Thyroid gland (tissue), 4 donors: ENCODE measurements around the gene SPTBN2.

Experiments
- POLR2A ChIP-seq, 2 donors: fragments of 450-650 bp; IDR thresholded peaks; one replicate each; pipeline ENCODE4 v1.6.1; 2017; ENCODE audit warnings: antibody characterized with exemption in 2 of 2, mild to moderate bottlenecking in 2 of 2, moderate library complexity in 1 of 2
- TF ChIP-seq, protein P1 (sequence below), 6 experiments: fragments of 200-600 bp in 3 of 6; fragments of 450-650 bp in 3 of 6; sonication (generic) in 3 of 6; IDR thresholded peaks; one replicate each; pipeline ENCODE4 v1.5.1; 2016 to 2019; ENCODE audit warnings: antibody characterized with exemption in 6 of 6, mild to moderate bottlenecking in 2 of 6, inconsistent platforms in 1 of 6, moderate library complexity in 1 of 6

DNA sequence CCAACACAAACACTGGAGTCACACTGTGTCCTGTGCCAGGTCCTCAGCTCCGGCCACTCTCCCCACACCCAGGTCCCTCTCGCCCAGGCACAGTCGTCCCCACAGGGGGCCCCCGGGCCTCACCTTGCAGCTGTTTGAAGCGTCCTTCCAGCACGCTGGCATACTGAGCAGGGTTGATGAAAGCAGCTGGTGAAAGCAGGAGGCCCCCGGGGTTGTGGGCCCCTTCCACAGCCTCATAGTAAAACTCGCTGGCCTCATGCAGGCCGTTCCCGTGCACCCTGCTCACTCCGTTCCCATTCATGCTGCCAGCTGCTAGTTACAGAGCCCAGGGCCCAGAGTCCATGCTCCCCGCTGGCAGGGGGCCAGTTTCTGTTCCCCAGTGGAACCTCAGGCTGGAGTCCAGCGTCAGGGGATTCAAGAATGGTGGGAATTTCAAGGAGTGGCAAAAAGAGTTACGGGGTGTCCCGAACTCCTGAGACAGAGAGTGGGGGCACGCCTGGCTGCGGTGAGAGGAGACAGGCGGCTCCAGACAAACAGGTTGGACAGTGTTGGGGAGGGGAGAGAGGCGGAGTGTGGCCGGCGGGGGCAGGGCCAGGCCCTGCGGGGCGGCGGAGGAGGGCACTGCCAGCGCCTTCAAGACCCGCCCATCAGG is 10.6 kb downstream of the SPTBN2 start:
- TF ChIP-seq, protein P1, sequence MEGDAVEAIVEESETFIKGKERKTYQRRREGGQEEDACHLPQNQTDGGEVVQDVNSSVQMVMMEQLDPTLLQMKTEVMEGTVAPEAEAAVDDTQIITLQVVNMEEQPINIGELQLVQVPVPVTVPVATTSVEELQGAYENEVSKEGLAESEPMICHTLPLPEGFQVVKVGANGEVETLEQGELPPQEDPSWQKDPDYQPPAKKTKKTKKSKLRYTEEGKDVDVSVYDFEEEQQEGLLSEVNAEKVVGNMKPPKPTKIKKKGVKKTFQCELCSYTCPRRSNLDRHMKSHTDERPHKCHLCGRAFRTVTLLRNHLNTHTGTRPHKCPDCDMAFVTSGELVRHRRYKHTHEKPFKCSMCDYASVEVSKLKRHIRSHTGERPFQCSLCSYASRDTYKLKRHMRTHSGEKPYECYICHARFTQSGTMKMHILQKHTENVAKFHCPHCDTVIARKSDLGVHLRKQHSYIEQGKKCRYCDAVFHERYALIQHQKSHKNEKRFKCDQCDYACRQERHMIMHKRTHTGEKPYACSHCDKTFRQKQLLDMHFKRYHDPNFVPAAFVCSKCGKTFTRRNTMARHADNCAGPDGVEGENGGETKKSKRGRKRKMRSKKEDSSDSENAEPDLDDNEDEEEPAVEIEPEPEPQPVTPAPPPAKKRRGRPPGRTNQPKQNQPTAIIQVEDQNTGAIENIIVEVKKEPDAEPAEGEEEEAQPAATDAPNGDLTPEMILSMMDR (IDR thresholded peaks at IDR 0.05): peak in 3 of 6 experiments; percentile 24 to 35 (median 34)
- TF ChIP-seq POLR2A (IDR thresholded peaks at IDR 0.05): no peak
